ENCODE results near the gene KIAA1671. TPM values are rescaled to one million over a fixed set of nuclear protein-coding genes. Genes with fewer than 3 reads are reported as not detected.
A peak's percentile ranks its signal among the peaks of the same experiment; 100 is the strongest.

The KIAA1671 gene
- polyA plus RNA-seq, 4 donors, result 7.0 to 24.3 (median 14.7) TPM

DNA sequence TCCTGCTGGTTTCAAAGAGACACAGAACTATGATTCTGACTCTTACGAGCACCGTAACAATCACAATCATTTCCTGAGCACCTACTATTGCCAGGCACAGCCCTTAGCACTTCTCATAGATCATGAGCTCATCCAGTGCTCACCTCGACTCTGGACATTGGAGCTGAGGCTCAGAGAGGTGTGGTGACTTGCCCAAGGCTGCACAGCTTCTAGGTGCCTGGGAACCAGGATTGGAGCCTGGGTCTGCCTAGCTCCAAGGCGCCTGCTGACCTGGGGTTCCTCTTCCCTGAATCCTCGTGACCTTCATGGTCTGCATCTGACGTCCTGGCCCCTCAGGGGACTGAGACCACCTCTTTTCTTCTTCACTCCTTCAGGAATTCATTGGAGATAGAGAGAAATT lies 196.5 kb downstream of the KIAA1671 start:
- Histone ChIP-seq H3K9me3 (ENCODE audit: control insufficient read depth in 2 of 2, insufficient read depth in 1 of 2, low read depth in 1 of 2, low read length in 1 of 2) (no peaks in the 10 kb centered on the region), H3K36me3 (ENCODE audit: control insufficient read depth in 3 of 3, insufficient read depth in 2 of 3, low read depth in 1 of 3, low read length in 3 of 3) (peaks cover 0 to 11% (median 0%) of the 10 kb centered on the region in 3 donors), H3K4me1 (ENCODE audit: control insufficient read depth in 3 of 3, insufficient read depth in 2 of 3, low read depth in 1 of 3, low read length in 2 of 3) (peaks cover 2 to 11% (median 7%) of the 10 kb centered on the region in 3 donors), H3K27me3 (ENCODE audit: control insufficient read depth in 3 of 3, insufficient read depth in 3 of 3, low read length in 3 of 3) (no peaks in the 10 kb centered on the region), H3K27ac (ENCODE audit: low read depth in 1 of 3, low read length in 2 of 3) (no peak overlapping the region), H3K4me3 (ENCODE audit: low read depth in 1 of 3, low read length in 3 of 3) (no peak overlapping the region)
- 66 to 79% (median 78%) methylated on average over 6 of the region's 6 CpGs for WGBS, 3 donors
- DNase-seq (no peak), FAIRE-seq (no peak)

DNA sequence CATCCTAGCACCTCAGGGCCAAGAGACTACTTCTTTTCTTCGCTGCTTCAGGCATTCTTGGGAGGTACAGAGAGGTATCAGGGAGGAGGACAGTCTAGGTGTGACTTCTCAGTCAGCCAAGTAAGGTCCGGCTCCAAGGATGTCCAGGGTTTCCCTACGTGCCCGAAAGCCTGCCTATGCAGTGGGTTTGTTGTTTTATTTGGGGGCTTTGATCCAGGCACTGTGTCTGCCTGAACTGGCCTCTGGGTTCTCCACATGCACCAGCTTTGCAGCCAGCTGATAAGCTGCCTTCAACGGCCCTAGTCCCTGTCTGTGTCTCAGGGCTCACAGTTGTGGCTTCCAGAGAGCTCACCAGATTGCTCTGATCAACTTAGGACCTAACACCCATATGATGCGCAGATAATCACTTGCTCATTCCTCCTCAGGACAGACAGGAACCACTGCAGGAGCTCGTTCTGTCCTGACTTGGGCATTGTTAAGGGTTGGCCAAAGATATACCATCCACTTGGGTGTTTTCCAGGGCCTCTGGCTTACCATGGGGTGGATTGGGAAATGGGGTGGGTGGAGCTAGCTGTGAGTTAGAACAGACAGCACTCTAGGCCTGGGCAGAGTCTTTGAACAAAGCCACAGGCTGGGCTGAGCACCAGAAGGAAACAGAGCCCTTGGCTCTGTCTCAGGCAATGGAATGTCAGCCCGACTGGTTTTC lies 201.6 kb downstream of the KIAA1671 start:
- Histone ChIP-seq H3K27ac (ENCODE audit: low read depth in 1 of 3, low read length in 2 of 3) (peak overlapping the region in 1 of 3 donors; percentile 2), H3K4me3 (ENCODE audit: low read depth in 1 of 3, low read length in 3 of 3) (no peak overlapping the region), H3K9me3 (ENCODE audit: control insufficient read depth in 2 of 2, insufficient read depth in 1 of 2, low read depth in 1 of 2, low read length in 1 of 2) (no peaks in the 10 kb centered on the region), H3K27me3 (ENCODE audit: control insufficient read depth in 3 of 3, insufficient read depth in 3 of 3, low read length in 3 of 3) (no peaks in the 10 kb centered on the region), H3K4me1 (ENCODE audit: control insufficient read depth in 3 of 3, insufficient read depth in 2 of 3, low read depth in 1 of 3, low read length in 2 of 3) (peaks cover 0 to under 1% (median 0%) of the 10 kb centered on the region in 3 donors), H3K36me3 (ENCODE audit: control insufficient read depth in 3 of 3, insufficient read depth in 2 of 3, low read depth in 1 of 3, low read length in 3 of 3) (peaks cover 0 to 16% (median 0%) of the 10 kb centered on the region in 3 donors)
- no peak for FAIRE-seq
- peak; percentile 38 to 61 for DNase-seq
- 62 to 71% (median 67%) methylated on average over 8 of the region's 8 CpGs for WGBS, 3 donors

DNA sequence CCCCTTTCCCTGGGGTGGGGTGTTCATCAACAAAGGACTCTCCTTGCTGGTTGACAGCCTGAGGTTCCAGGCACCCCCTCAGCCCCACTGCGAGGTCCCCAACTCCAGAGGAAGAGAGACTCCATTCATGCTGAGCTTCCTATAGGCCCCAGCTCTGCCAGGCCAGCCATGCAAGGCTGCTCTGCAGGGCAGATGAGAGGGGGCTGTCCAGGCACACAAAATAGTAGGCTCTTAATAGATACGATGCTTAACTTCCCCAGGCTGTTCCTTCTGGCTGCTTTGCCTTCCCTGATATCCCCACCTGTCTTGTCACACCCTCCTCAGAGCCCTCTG lies 202.1 kb downstream of the KIAA1671 start:
- H3K4me3 ChIP-seq (ENCODE audit: low read depth in 1 of 3, low read length in 3 of 3), result no peak overlapping the region
- H3K36me3 ChIP-seq (ENCODE audit: control insufficient read depth in 3 of 3, insufficient read depth in 2 of 3, low read depth in 1 of 3, low read length in 3 of 3), result peaks cover 0 to 20% (median 0%) of the 10 kb centered on the region in 3 donors
- no peaks in the 10 kb centered on the region for H3K27me3 ChIP-seq (ENCODE audit: control insufficient read depth in 3 of 3, insufficient read depth in 3 of 3, low read length in 3 of 3)
- no peaks in the 10 kb centered on the region for H3K9me3 ChIP-seq (ENCODE audit: control insufficient read depth in 2 of 2, insufficient read depth in 1 of 2, low read depth in 1 of 2, low read length in 1 of 2)
- WGBS, 3 donors, result 20 to 54% (median 48%) methylated on average over 2 of the region's 2 CpGs
- peak overlapping the region in 1 of 3 donors; percentile 2 for H3K27ac ChIP-seq (ENCODE audit: low read depth in 1 of 3, low read length in 2 of 3)
- no peaks in the 10 kb centered on the region for H3K4me1 ChIP-seq (ENCODE audit: control insufficient read depth in 3 of 3, insufficient read depth in 2 of 3, low read depth in 1 of 3, low read length in 2 of 3)
- FAIRE-seq (no peak), DNase-seq (no peak)

DNA sequence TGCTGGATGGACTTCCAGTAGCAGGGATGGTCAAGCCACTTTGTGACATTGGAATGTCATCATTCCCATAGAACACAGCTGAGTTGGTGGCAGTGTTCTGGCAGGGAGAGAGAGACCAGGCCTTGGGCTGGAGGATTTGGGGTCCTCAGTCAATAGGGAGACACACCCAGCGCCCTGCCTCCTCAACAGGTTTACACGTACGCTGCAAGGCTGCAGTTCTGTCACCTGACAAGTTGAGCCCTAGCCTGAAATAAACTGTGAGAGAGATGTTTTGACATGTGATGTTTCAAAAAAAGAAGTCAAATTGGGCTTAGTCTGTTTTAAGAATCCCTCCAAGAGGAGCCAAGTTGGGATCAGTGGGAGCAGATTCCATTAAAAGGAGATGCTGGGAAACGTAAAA lies 204.2 kb downstream of the KIAA1671 start:
- H3K27ac ChIP-seq (ENCODE audit: low read depth in 1 of 3, low read length in 2 of 3), result no peak overlapping the region
- no peaks in the 10 kb centered on the region for H3K27me3 ChIP-seq (ENCODE audit: control insufficient read depth in 3 of 3, insufficient read depth in 3 of 3, low read length in 3 of 3)

DNA sequence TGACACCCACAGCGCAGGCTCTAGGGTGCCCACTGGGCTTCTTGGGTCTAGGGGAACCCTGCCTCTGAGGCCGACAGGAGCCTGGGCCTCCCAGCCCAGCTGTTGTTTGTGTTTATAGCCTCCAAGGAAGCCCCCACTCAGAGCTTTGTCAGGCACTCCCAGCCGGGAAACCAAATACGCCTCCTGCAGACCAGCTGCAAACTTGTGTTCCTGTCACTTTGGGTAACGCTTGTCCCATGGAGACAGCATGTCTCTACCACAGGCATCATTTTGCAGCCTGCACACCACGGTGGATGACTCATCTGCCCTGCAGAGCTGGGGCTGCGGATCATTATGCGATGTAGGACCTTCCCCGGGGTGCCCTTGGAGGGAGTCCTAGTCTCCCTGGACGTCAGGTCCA lies 206.5 kb downstream of the KIAA1671 start:
- 57 to 88% (median 75%) methylated on average over 10 of the region's 10 CpGs for WGBS, 3 donors
- Histone ChIP-seq H3K4me1 (ENCODE audit: control insufficient read depth in 3 of 3, insufficient read depth in 2 of 3, low read depth in 1 of 3, low read length in 2 of 3) (no peaks in the 10 kb centered on the region), H3K4me3 (ENCODE audit: low read depth in 1 of 3, low read length in 3 of 3) (no peak overlapping the region), H3K9me3 (ENCODE audit: control insufficient read depth in 2 of 2, insufficient read depth in 1 of 2, low read depth in 1 of 2, low read length in 1 of 2) (no peaks in the 10 kb centered on the region), H3K27ac (ENCODE audit: low read depth in 1 of 3, low read length in 2 of 3) (no peak overlapping the region), H3K27me3 (ENCODE audit: control insufficient read depth in 3 of 3, insufficient read depth in 3 of 3, low read length in 3 of 3) (no peaks in the 10 kb centered on the region), H3K36me3 (ENCODE audit: control insufficient read depth in 3 of 3, insufficient read depth in 2 of 3, low read depth in 1 of 3, low read length in 3 of 3) (peaks cover 0 to 23% (median 0%) of the 10 kb centered on the region in 3 donors)
- FAIRE-seq, result no peak
- DNase-seq, result no peak

More for the DNA sequence above, 204.2 kb downstream of the KIAA1671 start:
- no peaks in the 10 kb centered on the region for H3K9me3 ChIP-seq (ENCODE audit: control insufficient read depth in 2 of 2, insufficient read depth in 1 of 2, low read depth in 1 of 2, low read length in 1 of 2)
- FAIRE-seq (no peak), DNase-seq (no peak)
- no peak overlapping the region for H3K4me3 ChIP-seq (ENCODE audit: low read depth in 1 of 3, low read length in 3 of 3)
- no peaks in the 10 kb centered on the region for H3K4me1 ChIP-seq (ENCODE audit: control insufficient read depth in 3 of 3, insufficient read depth in 2 of 3, low read depth in 1 of 3, low read length in 2 of 3)
- 82 to 93% (median 89%) methylated on average over 4 of the region's 4 CpGs for WGBS, 3 donors
- H3K36me3 ChIP-seq (ENCODE audit: control insufficient read depth in 3 of 3, insufficient read depth in 2 of 3, low read depth in 1 of 3, low read length in 3 of 3), result peaks cover 0 to 24% (median 0%) of the 10 kb centered on the region in 3 donors

- H3K9me3 ChIP-seq (ENCODE audit: control insufficient read depth in 2 of 2, insufficient read depth in 1 of 2, low read depth in 1 of 2, low read length in 1 of 2), result no peaks in the 10 kb centered on the region
- H3K4me1 ChIP-seq (ENCODE audit: control insufficient read depth in 3 of 3, insufficient read depth in 2 of 3, low read depth in 1 of 3, low read length in 2 of 3), result no peaks in the 10 kb centered on the region
- FAIRE-seq (no peak), DNase-seq (no peak)
- peaks cover 0 to 19% (median 0%) of the 10 kb centered on the region in 3 donors for H3K36me3 ChIP-seq (ENCODE audit: control insufficient read depth in 3 of 3, insufficient read depth in 2 of 3, low read depth in 1 of 3, low read length in 3 of 3)
- H3K4me3 ChIP-seq (ENCODE audit: low read depth in 1 of 3, low read length in 3 of 3), result no peak overlapping the region
- no peaks in the 10 kb centered on the region for H3K27me3 ChIP-seq (ENCODE audit: control insufficient read depth in 3 of 3, insufficient read depth in 3 of 3, low read length in 3 of 3)
- H3K27ac ChIP-seq (ENCODE audit: low read depth in 1 of 3, low read length in 2 of 3), result no peak overlapping the region
- WGBS, 3 donors, result 74 to 84% (median 77%) methylated on average over 11 of the region's 11 CpGs
Measured at GRCh38 chr22:25160120-25160996, 207.8 kb downstream of the KIAA1671 start.

DNA sequence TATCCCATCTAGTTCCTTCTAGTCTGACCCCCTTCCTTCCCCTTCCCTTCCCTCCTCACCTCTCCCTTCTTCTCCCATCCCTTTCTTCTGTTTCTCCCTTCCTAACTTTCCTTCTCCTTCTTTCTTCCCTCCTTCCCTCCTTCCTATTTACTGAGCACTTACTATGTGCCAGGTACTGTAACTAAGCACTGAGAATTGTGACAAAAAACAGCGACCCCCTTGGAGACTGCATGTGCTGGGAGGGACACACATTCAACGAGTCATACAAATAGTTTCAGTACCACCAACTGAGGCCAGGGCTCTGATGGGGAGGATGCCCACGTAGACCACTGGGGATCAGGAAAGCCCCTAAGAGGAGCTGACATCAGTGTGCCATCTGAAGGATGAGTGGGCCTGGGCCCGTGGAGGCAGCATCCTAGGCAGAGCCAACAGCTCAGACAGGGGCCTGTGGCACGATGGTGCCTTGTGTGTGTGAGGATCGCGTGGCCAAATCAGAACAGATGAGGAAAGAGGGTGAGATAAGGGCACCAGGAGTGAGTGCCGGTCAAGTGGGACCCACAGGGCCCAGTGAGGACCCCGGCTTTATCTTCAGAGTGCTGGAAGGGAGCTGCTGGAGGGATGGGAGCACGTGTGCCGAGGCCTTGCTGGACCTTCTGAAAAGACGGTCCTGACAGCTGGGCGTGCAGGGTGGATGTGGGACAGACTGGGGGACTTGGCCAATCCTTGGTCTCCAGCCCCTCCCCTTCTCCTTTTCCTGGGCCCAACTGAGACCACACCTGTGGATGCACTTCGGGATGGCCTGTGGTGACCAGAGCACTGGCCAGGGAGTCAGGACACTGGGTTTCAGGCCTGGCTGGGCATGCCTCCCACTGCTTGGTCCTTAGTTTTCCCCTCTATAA lies 208.8 kb downstream of the KIAA1671 start:
- H3K4me3 ChIP-seq (ENCODE audit: low read depth in 1 of 3, low read length in 3 of 3), result no peak overlapping the region
- peaks cover 0 to 19% (median 0%) of the 10 kb centered on the region in 3 donors for H3K36me3 ChIP-seq (ENCODE audit: control insufficient read depth in 3 of 3, insufficient read depth in 2 of 3, low read depth in 1 of 3, low read length in 3 of 3)
- H3K27ac ChIP-seq (ENCODE audit: low read depth in 1 of 3, low read length in 2 of 3), result no peak overlapping the region
- WGBS, 3 donors, result 81 to 84% (median 83%) methylated on average over 14 of the region's 14 CpGs
- no peaks in the 10 kb centered on the region for H3K4me1 ChIP-seq (ENCODE audit: control insufficient read depth in 3 of 3, insufficient read depth in 2 of 3, low read depth in 1 of 3, low read length in 2 of 3)
- DNase-seq (no peak), FAIRE-seq (no peak)
- H3K9me3 ChIP-seq (ENCODE audit: control insufficient read depth in 2 of 2, insufficient read depth in 1 of 2, low read depth in 1 of 2, low read length in 1 of 2), result no peaks in the 10 kb centered on the region
- no peaks in the 10 kb centered on the region for H3K27me3 ChIP-seq (ENCODE audit: control insufficient read depth in 3 of 3, insufficient read depth in 3 of 3, low read length in 3 of 3)

Measured in small intestine (tissue), 7 donors.